Urothelium cell line (cell line): ENCODE data around the gene DLGAP4.
"Not testable (repeated sequence)": the region's sequence is repeated elsewhere in the genome, so short reads cannot be mapped to it uniquely, and the experiment has no call there.

Source experiments
- DNase-seq: peaks from one replicate; pipeline ENCODE4 v3.0.0; 2011; ENCODE audit warnings: low spot score, mixed read lengths
- FAIRE-seq: peaks from 2 replicates; lab custom pipeline; 2011; peaks lifted over from hg19 to GRCh38; lab: Jason Lieb, UNC

The DLGAP4 gene

DNA sequence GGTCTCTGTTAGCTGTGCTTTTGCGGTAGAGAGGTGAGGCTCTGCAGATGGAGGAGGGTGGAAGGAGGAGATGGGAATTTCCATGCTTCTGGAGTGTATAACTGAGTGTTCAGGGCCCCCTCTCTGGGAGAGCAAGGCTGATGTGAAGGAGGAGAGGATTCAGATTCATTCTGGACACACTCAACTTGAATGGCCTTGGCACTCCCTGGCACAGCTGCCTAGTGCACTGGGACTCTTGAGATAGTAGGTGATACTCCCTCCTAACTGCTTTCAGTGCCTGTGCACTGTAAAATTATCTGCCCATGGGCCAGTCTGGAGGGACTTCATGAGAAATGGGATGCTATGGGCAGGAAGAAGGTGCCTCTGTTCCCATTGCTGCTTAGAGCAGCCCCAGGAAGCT is 180.9 kb downstream of the DLGAP4 start:
- no peak for FAIRE-seq
- no peak for DNase-seq

DNA sequence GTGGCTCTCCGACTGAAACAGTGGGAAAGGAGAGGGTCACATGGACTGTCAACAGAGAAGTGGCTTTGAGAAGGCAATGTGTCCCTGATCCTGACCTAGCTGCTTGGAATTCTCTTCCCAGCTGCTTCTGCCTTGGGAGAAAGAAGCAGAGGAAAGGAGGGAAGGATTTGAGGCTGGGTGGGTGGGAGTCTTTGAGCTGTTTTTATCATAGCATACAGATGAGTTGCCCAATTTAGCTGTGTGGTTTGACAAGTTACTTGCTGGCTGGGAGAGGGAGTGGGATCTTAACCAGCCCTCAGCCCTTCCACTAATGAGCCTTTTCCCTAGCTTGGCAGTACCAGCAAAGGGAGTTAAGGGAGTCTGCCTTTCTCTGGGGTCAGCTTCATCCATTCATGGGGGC is 184.1 kb downstream of the DLGAP4 start:
- FAIRE-seq (no peak), DNase-seq (no peak)

DNA sequence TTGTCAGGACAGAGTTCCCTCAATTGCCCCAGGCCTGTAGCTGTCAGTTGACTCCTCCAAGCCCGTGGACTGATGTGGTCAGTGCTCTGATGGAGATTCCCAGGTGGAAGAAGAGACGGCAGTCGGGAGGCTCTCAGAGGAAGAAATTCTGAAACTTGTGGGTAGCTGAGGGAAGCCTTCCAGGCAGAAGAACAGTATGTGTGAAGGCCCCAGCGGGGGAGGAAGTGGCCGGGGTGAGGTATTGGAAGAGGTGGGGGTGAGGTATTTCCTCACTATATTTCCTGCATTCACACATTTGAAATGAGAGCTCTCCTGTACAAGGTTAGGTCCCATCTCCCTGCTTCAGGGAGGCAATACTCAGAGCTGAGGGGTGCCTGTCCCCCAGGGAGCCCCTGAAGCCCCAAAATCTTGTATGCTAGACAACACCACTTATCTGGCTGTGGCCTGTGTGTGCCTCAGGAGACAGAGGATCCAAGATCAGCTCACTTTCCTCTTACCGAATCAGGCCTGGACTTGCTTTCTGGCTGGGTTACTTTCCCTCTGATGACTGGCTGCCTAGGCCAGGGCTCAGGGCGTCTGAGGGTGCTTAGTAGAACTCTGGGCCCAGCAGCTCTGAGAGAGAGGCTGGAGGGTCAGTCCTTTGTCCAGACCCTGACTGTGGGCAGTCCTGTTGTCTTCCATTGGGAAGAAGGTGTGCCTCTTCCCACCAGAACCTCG is 185.9 kb downstream of the DLGAP4 start:
- FAIRE-seq (no peak), DNase-seq (no peak)

DNA sequence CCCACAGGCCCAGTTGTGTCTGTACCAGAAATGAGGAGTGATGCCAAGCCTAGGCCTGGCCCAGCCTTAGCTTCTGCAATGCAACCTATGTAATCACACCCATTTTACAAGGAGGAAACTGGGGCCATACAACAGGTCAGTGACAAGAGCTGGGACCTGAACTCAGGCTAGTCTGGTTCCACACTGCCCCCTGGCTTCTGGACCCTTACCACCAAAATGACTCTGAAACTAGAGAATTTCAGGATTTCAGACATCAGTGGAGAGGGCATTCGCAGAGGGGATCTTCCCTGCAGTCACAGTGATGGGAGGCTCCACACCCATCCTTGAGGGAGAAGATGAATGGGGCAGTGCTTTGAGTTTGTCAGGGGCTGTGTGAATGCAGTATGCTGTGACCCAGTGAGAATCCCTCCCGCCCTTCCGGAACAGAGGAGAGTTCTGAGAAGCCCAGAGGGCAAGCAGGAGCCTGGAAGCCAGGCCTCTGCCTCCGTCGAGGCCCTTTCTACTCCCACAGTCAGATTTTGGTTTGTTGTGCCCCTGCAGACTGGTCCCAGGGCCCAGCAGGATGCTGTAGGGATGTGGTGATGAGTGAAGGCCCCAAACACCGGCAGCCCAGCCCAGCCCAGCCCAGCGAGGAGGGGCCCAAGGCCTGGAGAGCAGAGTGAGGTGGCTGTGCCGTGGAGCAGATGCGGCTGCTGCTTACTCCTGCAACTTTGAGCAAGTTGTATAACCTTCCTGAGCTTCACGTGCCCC is 187.1 kb downstream of the DLGAP4 start:
- FAIRE-seq = no peak
- no peak for DNase-seq

DNA sequence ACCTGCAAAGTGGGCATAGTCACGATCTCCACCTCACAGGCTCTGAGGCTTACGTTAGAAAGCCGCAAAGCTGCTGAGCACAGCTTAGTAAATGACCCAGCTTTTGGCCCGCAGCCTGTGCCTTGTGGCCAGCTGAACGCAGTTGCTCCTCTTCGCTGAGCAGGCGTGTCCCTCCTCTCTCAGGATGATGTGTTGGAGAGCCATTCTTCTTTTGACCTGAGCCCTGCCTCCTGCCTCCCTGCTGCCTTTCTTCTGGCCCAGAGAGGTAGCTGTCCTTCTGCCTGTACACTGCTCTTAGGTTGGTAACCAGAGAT is 187.6 kb downstream of the DLGAP4 start:
- FAIRE-seq (no peak), DNase-seq (no peak)

DNA sequence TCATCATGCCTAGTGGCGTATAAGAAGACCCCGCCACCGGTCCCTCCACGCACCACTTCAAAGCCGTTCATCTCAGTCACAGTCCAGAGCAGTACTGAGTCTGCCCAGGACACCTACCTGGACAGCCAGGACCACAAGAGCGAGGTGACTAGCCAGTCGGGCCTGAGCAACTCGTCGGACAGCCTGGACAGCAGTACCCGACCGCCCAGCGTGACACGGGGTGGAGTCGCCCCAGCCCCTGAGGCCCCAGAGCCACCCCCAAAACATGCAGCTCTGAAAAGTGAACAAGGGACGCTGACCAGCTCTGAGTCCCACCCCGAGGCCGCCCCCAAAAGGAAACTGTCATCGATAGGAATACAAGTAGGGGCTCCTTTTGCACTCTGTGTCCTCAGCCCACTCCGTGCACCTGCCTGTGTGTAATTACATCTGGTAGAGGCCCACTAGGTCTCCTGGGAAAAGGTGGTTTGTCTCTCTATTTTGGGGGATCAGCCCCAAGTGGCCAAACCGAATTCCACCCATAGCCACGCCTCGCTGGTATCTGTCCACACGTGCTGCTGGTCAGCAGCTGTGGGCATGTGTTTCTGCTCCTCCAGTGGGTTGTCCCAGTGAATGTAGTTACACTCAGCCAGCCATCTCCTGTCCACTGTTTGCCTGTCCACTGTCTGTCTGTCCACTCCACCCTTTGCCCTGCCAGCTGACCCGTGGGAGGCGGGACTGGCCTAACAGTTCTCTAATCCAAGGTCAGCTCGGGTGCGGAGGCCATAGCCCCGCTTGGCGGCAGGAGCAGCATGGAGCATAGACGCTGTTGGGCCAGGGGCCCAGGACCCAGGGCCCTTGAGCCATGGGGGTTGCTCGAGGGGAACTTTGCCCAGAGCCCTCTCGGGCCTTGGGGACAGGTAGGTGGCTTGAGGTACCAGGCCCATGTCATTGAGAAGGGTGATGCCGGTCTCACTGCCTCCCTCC is 190.8 kb downstream of the DLGAP4 start:
- no peak for FAIRE-seq
- no peak for DNase-seq

DNA sequence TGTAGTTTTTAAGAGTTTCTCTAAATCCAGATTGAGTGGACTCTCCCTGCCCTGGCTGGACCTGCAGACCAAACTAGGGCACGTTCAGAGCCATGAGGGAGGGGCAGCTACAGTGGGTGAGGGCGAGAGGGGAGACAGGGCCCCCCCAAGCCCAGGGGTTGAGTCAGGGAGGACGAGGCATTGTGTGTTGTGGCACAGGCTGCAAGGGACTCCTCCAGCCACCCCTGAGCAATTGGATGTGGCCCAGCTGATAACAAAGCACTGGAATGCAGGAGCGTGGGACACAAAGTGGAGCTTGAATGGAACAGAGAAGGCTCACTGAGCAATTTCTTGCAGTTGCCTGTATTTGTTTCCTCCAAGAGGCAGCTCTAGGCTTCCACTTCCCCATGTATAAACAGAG is 191.7 kb downstream of the DLGAP4 start:
- FAIRE-seq (no peak), DNase-seq (no peak)

DNA sequence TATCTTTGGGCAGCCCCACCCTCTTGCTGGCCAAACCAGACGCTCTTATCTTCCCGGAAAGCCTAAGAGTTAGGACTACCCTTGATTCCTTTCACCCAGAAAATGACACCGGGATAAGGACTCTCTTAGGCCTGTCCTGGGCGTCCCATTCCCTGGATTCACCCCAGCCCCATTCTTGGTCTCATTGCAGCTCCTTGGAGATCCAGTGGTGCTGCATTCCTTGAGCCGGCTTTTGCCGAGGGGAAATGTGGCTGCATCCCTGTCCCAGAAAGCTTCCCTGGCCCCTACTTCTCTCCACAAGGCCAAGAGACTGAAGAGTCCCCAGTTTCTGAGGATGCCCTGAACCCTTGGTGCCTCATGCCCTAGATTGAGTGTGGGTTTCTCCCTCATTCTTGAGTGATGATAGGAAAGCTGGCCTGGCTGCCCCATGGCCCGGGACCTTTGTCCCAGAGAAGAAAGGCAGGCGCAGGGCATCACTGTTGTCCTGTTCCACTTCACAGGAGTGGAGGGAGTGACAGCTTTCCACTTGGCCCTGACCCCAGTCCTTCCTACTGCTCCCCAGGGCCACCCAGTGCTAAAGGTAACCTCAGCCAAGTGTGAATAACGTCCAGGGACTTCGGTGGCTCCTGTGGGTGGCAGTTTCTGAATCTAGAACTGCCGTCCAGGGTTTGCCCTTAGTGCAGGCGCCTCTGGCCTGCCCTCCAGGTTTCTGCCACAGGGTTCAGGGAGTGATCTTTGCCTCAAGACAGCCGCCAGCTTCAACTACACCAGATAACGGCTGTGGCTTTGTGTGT is 192.4 kb downstream of the DLGAP4 start:
- FAIRE-seq = no peak
- DNase-seq = no peak

DNA sequence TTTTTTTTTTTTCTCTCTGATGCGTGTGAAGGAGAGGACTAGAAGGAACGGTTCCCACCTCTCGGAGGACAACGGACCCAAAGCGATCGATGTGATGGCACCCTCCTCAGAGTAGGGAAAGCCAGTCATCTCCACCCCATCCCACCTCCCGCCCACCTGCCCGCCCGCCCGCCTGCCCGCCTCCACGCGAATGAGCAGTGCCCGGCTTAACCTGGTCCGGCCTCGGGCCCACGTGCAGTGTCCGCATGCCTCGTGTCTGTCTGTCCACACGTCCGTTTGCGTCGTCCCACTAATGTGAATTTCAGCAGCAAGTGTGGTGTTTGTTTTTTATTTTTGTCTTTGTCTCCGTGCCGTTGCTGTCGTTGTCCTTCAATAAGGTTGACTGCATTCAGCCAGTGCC is 193.1 kb downstream of the DLGAP4 start:
- DNase-seq (no peak), FAIRE-seq (no peak)

DNA sequence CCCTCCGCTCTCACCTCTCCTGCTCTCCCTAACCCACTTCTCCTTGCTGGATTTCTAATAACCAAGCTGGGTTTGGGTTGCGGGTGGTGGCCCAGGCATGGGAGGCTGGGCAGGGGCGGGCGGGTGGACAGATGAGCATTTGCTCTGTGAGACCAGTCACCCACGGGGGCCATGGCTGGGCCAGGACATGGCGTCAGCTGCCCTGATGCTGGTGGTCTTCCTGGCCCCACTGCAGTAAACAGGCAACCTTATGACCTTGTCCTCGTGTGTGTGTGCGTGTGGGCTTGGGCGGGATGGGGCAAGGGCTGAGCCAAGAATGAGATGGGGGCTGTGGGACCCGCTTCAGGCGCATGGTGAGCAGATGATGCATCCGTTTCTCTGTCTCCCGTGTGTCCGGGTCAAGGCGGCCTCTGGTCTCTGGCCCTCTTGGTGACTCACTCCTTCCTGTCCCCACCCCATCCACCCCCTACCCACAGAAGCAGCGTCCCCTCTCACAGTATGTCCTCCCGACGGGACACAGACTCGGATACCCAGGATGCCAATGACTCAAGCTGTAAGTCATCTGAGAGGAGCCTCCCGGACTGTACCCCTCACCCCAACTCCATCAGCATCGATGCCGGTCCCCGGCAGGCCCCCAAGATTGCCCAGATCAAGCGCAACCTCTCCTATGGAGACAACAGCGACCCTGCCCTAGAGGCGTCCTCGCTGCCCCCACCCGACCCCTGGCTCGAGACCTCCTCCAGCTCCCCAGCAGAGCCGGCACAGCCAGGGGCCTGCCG is 193.8 kb downstream of the DLGAP4 start:
- FAIRE-seq (no peak), DNase-seq (no peak)

DNA sequence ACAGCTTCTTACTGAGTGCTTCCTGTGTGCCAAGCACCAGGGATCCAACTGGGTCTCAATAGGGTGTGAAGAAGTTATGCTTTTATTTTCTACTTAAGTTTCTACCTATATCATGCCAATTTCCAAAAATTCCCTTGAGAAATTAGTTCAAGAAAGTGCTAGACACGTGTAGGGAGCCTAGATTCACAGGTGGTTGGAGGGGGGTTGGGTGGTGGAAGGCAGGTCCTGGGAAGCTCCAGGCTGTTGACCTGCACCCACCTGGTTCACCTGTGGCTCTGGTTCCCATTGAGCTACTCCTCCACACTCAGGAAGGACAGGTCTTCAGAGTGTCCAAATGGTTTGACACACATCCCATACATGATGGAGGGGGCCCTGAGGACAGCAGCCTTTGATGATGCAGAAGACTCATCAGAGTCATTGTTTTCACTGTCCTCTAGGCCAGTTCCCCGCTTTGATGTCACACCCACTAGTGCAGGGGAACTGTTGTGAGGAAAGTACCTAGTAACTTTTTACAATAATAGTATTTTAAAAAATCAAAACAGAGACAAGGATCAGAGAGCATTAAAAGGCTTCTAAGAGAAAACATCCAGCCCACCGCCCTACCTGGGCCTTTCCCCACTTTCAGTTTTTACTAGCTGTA is 195.3 kb downstream of the DLGAP4 start:
- DNase-seq = no peak
- FAIRE-seq = no peak

DNA sequence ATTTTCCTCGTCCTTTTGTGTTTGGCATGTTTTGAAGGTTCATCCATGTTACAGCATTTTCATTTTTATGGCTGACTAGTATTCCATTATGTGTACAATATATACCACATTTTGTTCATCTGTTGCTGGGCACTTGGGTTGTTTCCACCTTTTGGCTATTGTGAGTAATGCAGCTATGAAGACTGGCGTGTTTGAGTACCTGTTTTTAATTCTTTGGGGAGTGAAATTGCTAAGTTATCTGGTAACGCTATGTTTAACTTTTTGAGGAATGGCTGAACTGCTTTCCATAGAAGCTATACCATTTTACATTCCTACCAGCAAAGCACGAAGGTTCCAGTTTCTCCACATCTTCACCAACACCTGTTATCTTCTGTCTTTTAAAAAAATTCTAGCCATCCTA is 198.2 kb downstream of the DLGAP4 start:
- DNase-seq (no peak), FAIRE-seq (no peak)

DNA sequence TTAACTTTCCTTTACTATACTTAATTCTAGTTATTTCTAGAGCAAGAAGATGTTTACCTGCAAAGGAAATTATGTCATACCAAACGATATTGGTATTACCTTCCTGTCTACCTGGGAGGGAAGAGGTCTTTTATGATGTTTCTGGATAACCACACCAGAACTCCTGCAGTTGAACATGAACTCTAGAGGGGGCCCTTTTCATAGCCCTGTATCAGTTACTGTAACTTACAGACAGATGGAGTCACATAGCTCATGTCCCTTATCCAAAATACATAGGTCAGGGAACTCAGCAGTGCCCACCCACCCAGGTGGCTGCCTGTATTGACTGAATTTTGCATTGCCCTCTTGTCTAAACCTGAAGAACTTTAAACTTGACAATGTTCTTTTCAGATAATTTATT is 200.1 kb downstream of the DLGAP4 start:
- DNase-seq = no peak
- FAIRE-seq = no peak

DNA sequence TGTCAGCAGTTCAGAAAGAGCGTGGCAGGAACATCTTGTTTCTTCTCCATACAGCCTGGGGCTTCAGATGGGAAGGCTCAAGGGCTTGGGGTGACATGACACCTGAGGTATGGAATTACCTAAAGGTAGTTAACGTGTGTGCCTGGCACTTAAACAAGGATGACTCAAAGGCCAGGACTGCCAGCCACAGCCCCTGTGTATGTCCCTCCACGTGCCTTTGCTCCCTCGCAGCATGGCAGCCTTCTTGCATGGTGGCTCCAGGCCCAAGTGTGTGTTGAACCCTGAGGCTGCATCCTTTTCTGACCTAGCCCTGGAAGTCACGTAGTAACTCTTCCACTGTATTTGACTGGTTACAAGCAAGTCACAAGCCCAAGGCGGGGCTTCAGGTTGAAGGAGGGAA is 201.6 kb downstream of the DLGAP4 start:
- no peak for FAIRE-seq

DNA sequence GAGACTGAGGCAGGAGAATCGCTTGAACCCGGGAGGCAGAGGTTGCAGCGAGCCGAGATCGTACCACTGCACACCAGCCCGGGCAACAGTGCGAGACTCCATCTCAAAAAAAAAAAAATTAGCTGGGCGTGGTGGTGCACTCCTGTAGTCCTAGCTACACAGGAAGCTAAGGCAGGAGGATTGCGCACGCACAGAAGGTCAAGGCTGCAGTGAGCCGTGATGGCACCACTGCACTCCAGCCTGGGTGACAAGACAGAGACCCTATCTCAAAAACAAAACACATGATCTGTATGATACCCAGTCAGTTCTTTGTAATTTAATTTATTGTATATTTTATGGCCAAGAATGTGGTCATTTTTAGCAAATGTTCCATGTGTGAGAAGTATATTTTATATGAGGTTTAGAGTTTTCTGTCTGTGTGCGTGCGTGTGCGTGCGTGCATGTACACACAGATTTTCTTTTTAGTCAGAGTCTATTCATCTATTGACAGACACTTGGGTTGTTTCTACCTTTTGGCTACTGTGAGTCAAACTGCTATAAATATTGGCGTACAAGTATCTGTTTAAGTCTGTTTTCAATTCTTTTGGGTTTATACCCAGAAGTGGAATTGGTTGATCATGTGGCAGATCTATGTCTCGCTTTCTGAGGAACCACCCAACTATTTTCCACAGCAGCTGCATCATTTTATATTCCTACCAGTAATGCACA is 213.0 kb downstream of the DLGAP4 start:
- DNase-seq (no peak), FAIRE-seq (no peak)

More for the DNA sequence above, 201.6 kb downstream of the DLGAP4 start:
- DNase-seq = no peak

DNA sequence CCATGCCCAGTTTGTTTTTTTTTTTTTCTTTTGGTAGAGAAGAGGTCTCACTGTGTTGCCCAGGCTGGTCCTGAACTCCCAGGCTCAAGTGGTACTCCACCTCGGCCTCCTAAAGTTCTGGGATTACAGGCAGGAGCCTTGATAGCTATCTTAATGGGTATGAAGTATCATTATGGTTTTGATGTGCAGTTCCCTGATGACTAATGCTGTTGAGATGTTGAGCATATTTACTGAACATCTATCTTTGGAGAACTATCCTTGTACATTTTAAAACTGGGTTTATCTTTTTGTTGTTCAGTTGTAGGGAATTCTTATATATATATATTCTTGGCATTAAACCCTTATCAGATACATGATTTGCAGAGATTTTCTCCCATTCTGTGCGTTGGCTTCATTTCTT is 213.8 kb downstream of the DLGAP4 start:
- FAIRE-seq = no peak
- no peak for DNase-seq

DNA sequence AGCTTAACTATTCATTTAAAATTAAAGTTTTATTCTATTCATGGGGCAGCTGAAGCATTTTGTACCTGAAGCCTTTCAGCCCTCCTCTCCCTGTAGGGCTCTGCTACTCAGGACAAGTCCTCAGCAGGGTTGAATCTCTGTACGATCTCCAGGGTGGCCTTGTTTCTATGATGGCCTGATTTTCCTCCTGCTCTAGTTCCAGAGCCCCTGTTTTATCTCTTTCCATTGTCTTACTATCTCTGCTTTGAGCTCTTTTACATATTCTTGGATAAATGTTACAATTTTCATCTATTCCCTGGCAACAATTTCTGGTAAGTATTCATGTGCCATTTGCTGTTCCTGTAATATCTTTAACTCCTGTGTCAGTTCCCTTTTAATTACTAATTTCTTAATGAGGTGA is 215.4 kb downstream of the DLGAP4 start:
- FAIRE-seq = no peak
- DNase-seq = no peak

DNA sequence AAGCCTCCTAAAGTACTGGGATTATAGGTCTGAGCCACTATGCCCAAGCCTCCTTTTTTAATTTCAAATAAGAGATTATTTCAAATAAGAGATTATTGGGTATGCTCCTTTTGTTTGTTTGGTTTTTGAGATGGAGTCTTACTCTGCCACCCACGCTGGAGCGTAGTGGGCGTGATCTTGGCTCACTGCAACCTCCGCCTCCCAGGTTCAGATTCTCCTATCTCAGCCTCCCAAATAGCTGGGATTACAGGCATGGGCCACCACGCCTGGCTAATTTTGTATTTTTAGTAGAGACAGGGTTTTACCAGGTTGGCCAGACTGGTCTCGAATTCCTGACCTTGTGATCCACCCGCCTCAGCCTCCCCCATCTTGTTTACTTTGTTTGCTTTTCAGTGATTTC is 216.3 kb downstream of the DLGAP4 start:
- not testable (repeated sequence) for DNase-seq, FAIRE-seq

DNA sequence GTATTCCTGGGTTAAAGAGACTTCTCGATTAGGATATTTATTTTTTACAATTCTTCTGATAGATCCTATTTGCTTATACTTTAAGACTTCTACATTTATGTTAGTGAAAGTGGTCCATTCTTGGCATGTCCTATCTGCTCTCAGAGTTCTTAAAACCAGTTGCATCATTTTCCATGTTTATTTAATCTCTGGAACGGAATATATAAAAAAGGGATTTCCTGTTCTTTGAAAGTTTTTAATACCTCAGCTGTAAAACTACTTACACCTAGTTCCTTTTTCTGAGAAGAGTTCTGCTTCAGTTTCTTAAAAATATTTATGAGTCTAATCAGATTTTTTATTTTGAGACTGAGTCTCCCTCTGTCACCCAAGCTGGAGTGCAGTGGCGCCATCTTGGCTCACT is 217.2 kb downstream of the DLGAP4 start:
- no peak for DNase-seq
- no peak for FAIRE-seq
